ENCODE data around the gene LRRC36.

GRCh38 chr16:67278773-67279295 lies 47.8 kb upstream of the LRRC36 start:
- TF ChIP-seq ZNF16 (tag by site-specific recombination; IDR thresholded peaks at IDR 0.05; ENCODE audit: low read depth) (no peak), ZNF19 (tag by site-specific recombination; IDR thresholded peaks at IDR 0.05; ENCODE audit: low read depth) (no peak), CTCF (tag by site-specific recombination; IDR thresholded peaks at IDR 0.05) (peak; percentile 58; the same call in 1 of the 2 replicates), YY2 (tag by site-specific recombination; IDR thresholded peaks at IDR 0.05) (0 out of 2 replicates have a peak, but pooled peaks have one; percentile 29), YY1 (tag by site-specific recombination; IDR thresholded peaks at IDR 0.05) (no peak), ZEB2 (tag by site-specific recombination; IDR thresholded peaks at IDR 0.05) (0 out of 2 replicates have a peak, but pooled peaks have one; percentile 20), ZNF398 (tag by site-specific recombination; IDR thresholded peaks at IDR 0.05) (0 out of 2 replicates have a peak, but pooled peaks have one; percentile 26), ZNF785 (tag by site-specific recombination; IDR thresholded peaks at IDR 0.05) (no peak), ELK4 (IDR thresholded peaks at IDR 0.05; ENCODE audit: borderline replicate concordance, low read depth, low read length) (no peak), SP7 (tag by site-specific recombination; IDR thresholded peaks at IDR 0.05) (0 out of 2 replicates have a peak, but pooled peaks have one; percentile 9)
